NCI-H1105 treated with DMSO at 0.1 percent for 48 hours (cell line): ENCODE data around the gene IGFN1.
"Not testable (repeated sequence)": the region's sequence is repeated elsewhere in the genome, so short reads cannot be mapped to it uniquely, and the experiment has no call there.

Experiments used
- DNase-seq: peaks from one replicate; lab custom pipeline; 2025; lab: John Stamatoyannopoulos, UW

IGFN1 gene

DNA sequence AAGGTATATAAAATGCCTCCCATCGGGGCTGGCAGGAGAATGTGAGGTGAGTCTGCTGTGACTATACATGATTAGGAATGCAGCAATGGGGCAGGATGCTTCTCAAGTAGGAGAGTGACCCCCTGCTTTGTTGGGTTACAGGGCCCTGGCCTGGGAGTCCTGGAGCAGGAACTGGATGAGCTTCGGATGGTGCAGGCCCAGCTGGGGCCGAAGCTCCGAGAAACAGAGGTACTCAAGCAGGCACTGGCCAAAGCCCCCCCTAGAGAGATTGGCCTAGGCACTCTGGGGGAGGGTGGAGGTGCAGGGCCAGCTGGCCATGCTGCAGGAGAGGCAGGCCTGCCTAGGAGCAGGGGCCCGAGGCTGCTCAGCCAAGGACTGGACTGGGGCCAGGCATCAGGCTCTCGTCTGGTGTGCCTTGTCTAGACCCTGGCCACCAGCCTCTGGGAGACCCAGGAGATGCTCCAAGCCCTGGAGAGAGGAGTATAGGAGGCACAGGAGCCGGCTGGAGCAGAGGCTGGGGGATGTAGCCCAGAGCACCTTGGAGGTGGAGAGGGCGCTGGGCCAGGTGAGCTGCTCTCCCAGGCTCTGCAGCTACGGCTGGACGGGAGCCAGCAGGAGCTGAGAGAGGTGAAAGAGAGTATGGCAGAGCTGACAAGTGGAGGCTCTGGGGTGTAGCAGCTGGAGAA is 59.8 kb downstream of the IGFN1 start:
- DNase-seq = peak; percentile 86

- no peak for DNase-seq
Measured at GRCh38 chr1:201251411-201251810, 60.8 kb downstream of the IGFN1 start.

- DNase-seq = no peak
Measured at GRCh38 chr1:201251851-201252430, 61.3 kb downstream of the IGFN1 start.

GRCh38 chr1:201252944-201253371 is 62.3 kb downstream of the IGFN1 start:
- no peak for DNase-seq

GRCh38 chr1:201253411-201253810 is 62.8 kb downstream of the IGFN1 start:
- DNase-seq = no peak

DNA sequence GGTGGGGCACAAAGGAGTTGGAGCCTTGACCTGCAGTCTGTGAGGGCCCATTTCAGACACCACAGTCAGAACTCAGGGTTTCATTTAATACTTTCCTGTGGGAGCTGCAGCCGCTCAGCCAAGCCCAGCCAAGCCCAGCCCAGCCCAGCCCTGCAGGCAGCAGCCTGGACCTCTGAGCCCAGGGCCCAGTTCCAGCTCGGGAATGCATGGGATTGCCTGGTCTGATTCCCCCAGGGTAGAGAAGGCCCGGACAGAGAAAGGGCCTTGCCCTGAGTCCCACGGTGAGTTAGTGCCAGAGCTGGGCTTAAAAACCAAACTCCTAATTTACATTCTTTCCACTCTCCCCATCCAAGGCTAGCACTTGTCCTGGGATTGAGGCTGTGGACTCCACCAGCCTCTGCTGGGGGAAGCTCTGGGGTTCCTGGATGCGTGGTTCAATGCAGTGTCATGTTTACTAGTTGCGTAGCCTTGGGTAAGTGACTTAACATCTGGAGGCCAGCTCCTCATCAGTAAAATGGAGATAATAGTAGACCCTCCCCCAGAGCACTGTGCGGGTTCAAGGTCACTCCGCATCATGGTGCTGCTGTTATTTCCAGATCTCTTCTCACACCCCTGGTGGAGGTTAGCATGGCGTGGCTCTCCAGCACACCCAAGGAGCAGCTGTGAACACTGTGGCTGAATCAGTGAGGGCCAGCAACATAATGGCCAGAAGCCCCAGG is 63.4 kb downstream of the IGFN1 start:
- DNase-seq = no peak

DNA sequence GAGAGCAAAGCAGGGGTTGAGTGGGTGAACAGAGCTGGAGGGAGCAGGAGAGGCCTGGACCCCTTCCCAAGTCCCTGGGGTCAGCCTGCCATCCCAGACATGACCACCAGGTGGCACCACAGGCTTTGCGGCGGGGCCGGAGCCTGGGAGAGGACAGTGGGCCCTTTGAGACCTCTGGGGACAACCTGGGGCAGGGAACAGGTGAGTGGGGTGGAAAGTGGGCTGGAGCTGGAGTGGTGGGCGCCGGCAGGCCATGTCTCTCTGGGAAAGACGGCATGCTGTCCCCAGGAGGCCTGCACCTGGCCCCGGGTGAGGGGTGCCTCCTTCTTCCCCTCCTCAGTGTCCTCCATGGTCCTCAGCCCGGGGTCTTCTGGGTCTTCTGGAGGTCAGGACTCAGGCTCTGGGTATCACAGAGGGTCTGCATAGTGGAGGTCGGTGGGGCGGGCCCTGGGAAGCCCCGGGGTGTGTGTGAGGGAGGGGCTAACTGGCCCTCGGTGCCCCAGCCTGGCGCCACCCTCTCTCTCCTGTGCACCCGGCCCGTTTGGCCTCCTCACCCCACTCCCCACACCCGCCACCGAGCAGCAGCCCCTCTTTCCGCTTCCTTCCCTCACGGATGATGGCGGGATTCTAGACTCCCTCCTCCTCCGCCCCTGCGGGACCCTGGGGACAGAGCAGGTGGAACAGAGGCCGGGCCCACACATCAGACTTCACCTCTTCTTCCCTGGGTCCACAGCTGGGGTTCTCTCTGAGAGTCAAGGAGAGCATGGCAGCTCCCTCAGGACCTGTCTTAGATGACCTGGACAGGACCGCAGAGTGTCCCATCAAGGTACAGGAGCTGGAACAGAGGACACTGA is 64.2 kb downstream of the IGFN1 start:
- DNase-seq = peak; percentile 49

DNA sequence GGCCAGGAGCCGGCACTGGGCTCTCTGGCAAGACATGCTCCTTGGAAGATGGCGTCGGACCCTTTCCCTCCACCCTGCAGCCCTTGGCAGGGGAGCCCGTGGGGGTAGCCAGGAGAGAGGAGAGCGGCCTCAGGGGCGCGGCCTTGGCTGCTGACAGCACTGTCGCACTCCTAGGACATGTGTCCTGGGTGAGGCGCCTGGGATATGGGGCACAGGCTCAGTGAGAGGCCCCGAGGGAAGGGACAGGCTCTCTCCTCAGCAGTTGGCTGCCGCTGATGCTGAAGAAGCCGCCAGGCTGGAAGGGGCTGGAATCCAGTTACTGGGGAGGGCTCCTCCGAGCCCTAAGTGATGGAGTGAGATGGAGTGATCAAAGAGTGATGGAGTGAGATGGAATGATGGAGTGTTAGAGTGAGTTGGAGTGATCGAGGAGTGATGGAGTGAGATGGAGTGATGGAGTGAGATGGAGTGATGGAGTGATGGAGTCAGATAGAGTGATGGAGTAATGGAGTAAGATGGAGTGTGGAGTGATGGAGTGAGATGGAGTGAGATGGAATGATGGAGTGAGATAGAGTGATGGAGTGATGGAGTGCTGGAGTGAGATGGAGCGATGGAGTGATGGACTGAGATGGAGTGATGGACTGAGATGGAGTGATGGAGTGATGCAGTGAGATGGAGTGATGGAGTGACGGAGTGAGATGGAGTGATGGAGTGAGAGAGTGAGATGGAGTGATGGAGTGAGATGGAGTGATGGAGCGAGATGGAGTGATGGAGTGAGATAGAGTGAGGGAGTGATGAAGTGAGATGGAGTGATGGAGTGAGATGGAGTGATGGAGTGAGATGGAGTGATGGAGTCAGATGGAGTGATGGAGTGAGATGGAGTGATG is 65.1 kb downstream of the IGFN1 start:
- DNase-seq = no peak

- DNase-seq = not testable (repeated sequence)
Measured at GRCh38 chr1:201258132-201258531, 67.5 kb downstream of the IGFN1 start.

GRCh38 chr1:201258763-201259230 is 68.2 kb downstream of the IGFN1 start:
- no peak for DNase-seq

GRCh38 chr1:201259476-201260235 is 69.0 kb downstream of the IGFN1 start:
- peak; percentile 73 for DNase-seq

DNA sequence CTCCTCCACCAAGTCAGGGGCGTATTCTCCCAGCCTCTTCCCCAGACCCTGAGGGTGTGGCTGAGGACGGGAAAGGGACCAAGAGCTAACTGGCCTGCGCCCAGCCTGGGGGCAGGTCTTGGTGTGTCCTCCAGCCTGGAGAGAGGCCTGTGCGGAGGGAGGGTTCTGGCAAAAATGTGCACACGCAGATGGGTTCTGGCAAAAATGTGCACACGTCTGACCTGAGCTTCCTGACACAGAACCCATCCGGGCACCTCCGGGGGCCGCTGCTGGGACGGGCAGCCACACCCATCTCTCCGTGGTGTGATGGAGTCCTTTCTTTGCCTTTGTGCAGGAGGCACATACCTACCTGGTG is 69.6 kb downstream of the IGFN1 start:
- no peak for DNase-seq

DNA sequence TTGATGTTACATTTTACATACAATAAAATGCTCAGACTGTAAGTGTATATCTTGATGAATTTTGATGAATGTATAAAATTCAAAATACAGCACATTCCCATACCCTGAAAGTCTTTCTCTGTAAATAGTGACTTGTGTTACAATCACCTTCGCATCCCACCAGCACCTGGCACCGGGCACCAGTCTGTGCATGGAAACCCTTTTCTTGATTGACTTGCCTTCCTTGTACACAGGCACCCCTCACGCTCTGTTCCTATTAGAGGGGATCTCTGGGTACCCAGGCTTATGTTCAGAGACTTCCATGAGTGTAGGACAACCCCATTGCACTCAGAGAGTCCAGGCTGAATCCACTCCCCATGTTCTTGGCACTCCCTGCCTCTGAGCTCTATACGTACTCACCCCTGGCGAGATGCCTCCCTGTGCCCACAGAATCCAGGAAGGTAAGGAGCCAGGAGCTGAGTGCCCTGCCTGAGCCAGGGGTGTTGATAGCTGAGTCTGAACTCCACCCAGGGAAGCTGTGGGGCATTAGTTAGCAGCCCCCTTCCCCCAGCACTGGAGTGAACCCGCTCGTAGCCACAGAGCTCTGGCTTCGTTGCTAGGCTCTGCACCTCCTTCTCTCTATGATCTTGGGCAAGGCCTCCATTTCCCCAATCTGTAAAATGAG is 70.2 kb downstream of the IGFN1 start:
- DNase-seq = no peak

GRCh38 chr1:201261771-201262547 is 71.3 kb downstream of the IGFN1 start:
- DNase-seq = no peak

DNA sequence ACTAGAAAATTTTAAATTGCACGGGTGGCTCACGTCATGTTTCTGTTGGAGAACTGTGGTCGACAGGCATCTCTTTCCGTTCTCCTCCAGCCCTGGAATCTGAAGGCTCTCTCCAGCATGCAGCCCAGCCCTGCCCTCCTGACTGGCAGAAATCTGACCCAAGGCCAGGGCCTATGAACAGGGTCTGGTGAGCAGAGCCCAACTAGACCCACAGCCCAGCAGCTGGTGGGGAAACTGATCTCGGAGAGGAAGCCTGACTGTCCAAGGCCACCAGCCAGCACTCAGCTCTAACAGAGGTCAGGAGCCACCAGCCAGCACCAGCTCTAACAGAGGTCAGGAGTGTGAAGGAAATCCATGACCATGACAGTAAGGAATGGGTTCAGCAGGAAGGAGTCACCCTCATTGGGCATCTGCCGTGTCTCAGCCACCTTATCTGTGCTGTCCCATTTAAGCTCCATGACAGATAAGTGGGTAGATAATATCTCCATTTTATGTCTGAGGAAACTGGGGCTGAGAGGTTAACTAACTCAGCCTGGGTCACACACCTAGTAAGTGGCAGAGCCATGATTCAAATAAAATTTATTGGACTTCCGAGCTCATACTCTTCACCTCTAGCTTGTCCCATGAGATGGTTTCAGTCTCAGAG is 72.5 kb downstream of the IGFN1 start:
- no peak for DNase-seq

- no peak for DNase-seq
Measured at GRCh38 chr1:201264072-201264471, 73.4 kb downstream of the IGFN1 start.

DNA sequence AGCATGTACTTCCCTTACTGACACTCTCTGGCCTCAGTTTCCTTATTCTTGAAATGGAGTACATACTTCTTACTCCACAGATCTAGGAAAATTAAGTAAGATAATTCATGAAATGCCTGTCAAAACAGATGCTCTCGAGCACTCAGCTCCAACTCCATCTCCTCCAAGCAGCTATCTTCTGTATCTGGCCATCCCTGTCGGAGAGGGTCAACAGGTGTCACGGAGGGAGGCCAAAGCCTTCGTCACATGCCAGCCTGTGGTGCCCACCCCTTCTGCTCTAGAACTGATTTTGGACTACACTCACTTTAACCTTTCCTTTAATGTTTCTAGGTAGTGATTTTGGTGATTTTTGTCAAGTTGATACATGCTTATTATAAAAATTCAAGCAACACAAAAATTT is 73.9 kb downstream of the IGFN1 start:
- no peak for DNase-seq

DNA sequence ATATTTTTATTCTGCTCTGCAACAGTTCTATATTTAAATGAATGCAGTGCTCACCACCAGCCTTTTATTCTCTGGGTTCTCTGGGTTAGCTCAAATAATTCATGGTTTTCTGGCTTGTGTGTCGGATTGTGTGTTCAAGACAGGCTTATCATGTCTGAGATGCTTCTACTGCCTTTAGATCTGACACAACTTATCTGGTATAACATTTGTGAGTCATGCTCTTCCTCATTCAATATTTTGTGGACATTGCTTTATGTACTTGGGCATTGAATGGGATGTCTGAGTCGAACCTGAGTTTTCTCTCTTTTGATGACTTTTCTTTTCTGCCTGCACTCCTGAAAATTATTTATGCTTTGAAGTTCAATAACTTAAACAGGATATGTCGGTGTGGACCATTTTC is 75.1 kb downstream of the IGFN1 start:
- DNase-seq = no peak

DNA sequence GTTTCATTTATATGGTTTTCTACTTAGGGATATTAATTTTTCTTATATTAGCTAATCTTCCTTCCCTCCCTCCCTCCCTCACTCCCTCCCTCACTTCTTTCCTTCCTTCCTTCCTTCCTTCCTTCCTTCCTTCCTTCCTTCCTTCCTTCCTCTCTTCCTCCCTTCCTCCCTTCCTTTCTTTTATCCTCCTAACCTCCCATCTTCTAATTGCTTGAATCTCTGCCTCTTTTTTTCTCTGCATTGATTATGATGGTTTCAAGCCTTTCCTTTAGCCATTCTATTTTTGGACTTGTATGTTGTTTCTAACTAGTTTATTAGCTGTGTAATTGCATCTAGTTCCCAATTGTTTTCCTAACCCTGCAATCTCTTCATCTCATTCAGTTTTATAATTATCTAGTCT is 75.7 kb downstream of the IGFN1 start:
- no peak for DNase-seq
